K562 (cell line): ENCODE measurements around the gene DTWD2. TPM values are rescaled to one million over a fixed set of nuclear protein-coding genes. Genes with fewer than 3 reads are reported as not detected.

ENCODE experiments used
- ATAC-seq: fragments of 200-7000 bp; cut with Tn5 transposase; 3 replicates; pipeline ENCODE4 v1.9.1; 2020; ENCODE audit warnings: moderate library complexity
- BruUV-seq: library from RNA; stranded (reverse); fragments of 400-500 nt; replicated peaks from 2 replicates; lab custom pipeline; 2021; lab: Mats Ljungman, UMichigan
- CTCF ChIA-PET: fragments of 300-600 bp; formaldehyde crosslinking; extraction: SDS; loops from one replicate; lab custom pipeline; 2021; ENCODE audit warnings: low intra/inter-chr PET ratio; lab: Yijun Ruan, JAX
- POLR2A ChIA-PET: fragments of 300-600, 350-650 bp; sonication (Branson Sonifier 250); formaldehyde crosslinking; extraction: SDS; loops from one replicate; lab custom pipeline; 2021; ENCODE audit warnings: antibody characterized with exemption, inconsistent platforms; lab: Yijun Ruan, JAX
- DNase-seq, 4 experiments: peaks; one replicate each; pipeline versions ENCODE4 v3.0.0 to v3.0.0-alpha.2; 2011 to 2018; ENCODE audit warnings: low spot score in 3 of 4, mixed read lengths in 3 of 4; ENCODE audit errors: extremely low read depth in 1 of 4
- FAIRE-seq: peaks from 2 replicates; lab custom pipeline; 2011; peaks lifted over from hg19 to GRCh38; lab: Jason Lieb, UNC
- H2AFZ ChIP-seq: 2 replicates; pipeline ENCODE4 v1.6.0; 2011; ENCODE audit warnings: low read depth, low read length, control low read depth, inconsistent platforms
- H3K27ac ChIP-seq: fragments of 200-600 bp; 3 replicates; pipeline ENCODE4 v1.8.0; 2011; ENCODE audit warnings: low read depth, mild to moderate bottlenecking, control low read depth, inconsistent platforms, low read length, moderate library complexity, mixed read lengths; ENCODE audit errors: extremely low read depth
- H3K27me3 ChIP-seq, 2 experiments: fragments of 300-600 bp in 1 of 2; 2 replicates in 1 of 2; 3 replicates in 1 of 2; pipeline versions ENCODE4 v1.6.0 to v1.8.0; 2011; ENCODE audit warnings: inconsistent platforms in 2 of 2, low read length in 2 of 2, mild to moderate bottlenecking in 1 of 2, mixed read lengths in 1 of 2, moderate library complexity in 1 of 2; ENCODE audit not compliant: control insufficient read depth in 2 of 2, insufficient read depth in 2 of 2
- H3K36me3 ChIP-seq: fragments of 300-600 bp; 3 replicates; pipeline ENCODE4 v1.8.0; 2011; ENCODE audit warnings: mild to moderate bottlenecking, low read length, inconsistent platforms; ENCODE audit not compliant: control insufficient read depth, insufficient read depth
- H3K4me1 ChIP-seq, 2 experiments: fragments of 200-600 bp in 1 of 2; replicated peaks in 1 of 2; 2 replicates in 1 of 2; 3 replicates in 1 of 2; pipeline versions ENCODE4 v1.5.1 to v1.8.0; 2011; ENCODE audit warnings: inconsistent platforms in 2 of 2, low read length in 2 of 2, mild to moderate bottlenecking in 1 of 2, mixed read lengths in 1 of 2, moderate library complexity in 1 of 2; ENCODE audit not compliant: control insufficient read depth in 2 of 2, insufficient read depth in 2 of 2
- H3K4me2 ChIP-seq: 2 replicates; pipeline ENCODE4 v1.6.1; 2011; ENCODE audit warnings: low read length, control low read depth, inconsistent platforms, mixed read lengths; ENCODE audit not compliant: insufficient read depth
- H3K4me3 ChIP-seq: fragments of 200-600 bp; sonication (generic), shearing (Covaris generic); 2 replicates; pipeline ENCODE4 v1.5.1; 2016; ENCODE audit warnings: control low read depth, inconsistent platforms
- H3K79me2 ChIP-seq: fragments of 200-600 bp; 3 replicates; pipeline ENCODE4 v1.8.0; 2011; ENCODE audit warnings: low read length, inconsistent platforms; ENCODE audit not compliant: control insufficient read depth, insufficient read depth
- H3K9ac ChIP-seq, 2 experiments: 2 replicates each; pipeline versions ENCODE4 v1.6.0 to v1.6.1; 2011; ENCODE audit warnings: low read depth in 2 of 2, low read length in 2 of 2, control low read depth in 1 of 2, inconsistent platforms in 1 of 2, mild to moderate bottlenecking in 1 of 2, mixed read lengths in 1 of 2; ENCODE audit not compliant: insufficient read depth in 1 of 2
- H3K9me1 ChIP-seq: one replicate; pipeline ENCODE4 v1.6.0; 2011; ENCODE audit warnings: inconsistent platforms, mild to moderate bottlenecking, low read length, moderate library complexity; ENCODE audit not compliant: control insufficient read depth, insufficient read depth
- H3K9me3 ChIP-seq: replicated peaks from 2 replicates; pipeline ENCODE4 v1.5.1; 2011; ENCODE audit warnings: low read depth, low read length, inconsistent platforms; ENCODE audit not compliant: control insufficient read depth, insufficient read depth
- H4K20me1 ChIP-seq: replicated peaks from 2 replicates; pipeline ENCODE4 v1.6.1; 2011; ENCODE audit warnings: low read length, inconsistent platforms, mixed read lengths; ENCODE audit not compliant: control insufficient read depth, insufficient read depth
- ATF6 ChIP-seq: sonication (generic); formaldehyde crosslinking; IDR thresholded peaks from 2 replicates; pipeline ENCODE4 v1.4.0; 2020; ENCODE audit warnings: mild to moderate bottlenecking, missing genetic modification reagents
- MEIS2 ChIP-seq: fragments of 450-650 bp; IDR thresholded peaks from 2 replicates; pipeline ENCODE4 v1.6.1; 2014; ENCODE audit warnings: mild to moderate bottlenecking; ENCODE audit not compliant: partially characterized antibody
- WGBS: fragments of 100-300 bp; shearing (Covaris generic); methylation state at CpG from one replicate; pipeline ENCODE4 v1.1.6; 2016; ENCODE audit warnings: low coverage, mixed read lengths; ENCODE audit not compliant: insufficient coverage; ENCODE audit errors: missing lambda C conversion rate; 5-methylcytosine and 5-hydroxymethylcytosine counted together
- in situ Hi-C: fragments of 300-500 bp; cut with MboI; formaldehyde crosslinking; loops from 4 replicates; pipeline ENCODE4 v1.15.0; 2018; ENCODE audit warnings: inconsistent platforms, mixed read lengths
- intact Hi-C: fragments of 100-400 bp; cut with micrococcal nuclease; formaldehyde crosslinking; loops from 2 replicates; pipeline ENCODE4 v1.14.2; 2022
- polyA plus RNA-seq, 8 experiments: library from polyadenylated mRNA; depleted of rRNA in 4 of 8; stranded (reverse) in 5 of 8; unstranded in 3 of 8; fragments of >200 nt; fragmentation: Nextera tagmentation in 2 of 8; fragmentation: Illumina TruSeq in 1 of 8; extraction: Ambion mirVana in 2 of 8; extraction: Trizol in 1 of 8; gene quantifications; 2 replicates each; pipeline versions ENCODE4 v1.2.1 to v1.2.3, GENCODE V29; 2011 to 2014; ENCODE audit warnings: inconsistent platforms in 1 of 8, missing spikeins in 1 of 8
- total RNA-seq, 7 experiments: library from RNA; depleted of rRNA in 6 of 7; stranded (reverse); fragments of >200 nt in 6 of 7; fragmentation: Illumina TruSeq in 2 of 7; extraction: Trizol in 2 of 7; gene quantifications; 2 replicates each; pipeline versions ENCODE4 v1.2.1 to v1.2.3, GENCODE V29; 2011 to 2021; ENCODE audit warnings: low replicate concordance in 1 of 7

DTWD2 gene
- total and polyA plus RNA-seq, 9 of the 15 experiments (the other 6 are each of a cell fraction or from before 2014, with no cell fraction given): 0.99 to 10.8 (median 4.1) TPM

GRCh38 chr5:118844351-118844750 is 144.0 kb downstream of the DTWD2 start:
- H3K9ac ChIP-seq: no peak overlapping the region

More at GRCh38 chr5:118844351-118844750, 144.0 kb downstream of the DTWD2 start:
- peak; percentile 51 for TF ChIP-seq MEIS2
- TF ChIP-seq ATF6 (CRISPR knock-in tag): no peak
- Histone ChIP-seq H3K79me2 (no peaks in the 10 kb centered on the region), H4K20me1 (no peaks in the 10 kb centered on the region), H3K27me3 (no peaks in the 10 kb centered on the region), H3K4me1 (no peaks in the 10 kb centered on the region), H3K9me3 (no peaks in the 10 kb centered on the region), H3K4me2 (no peak overlapping the region), H3K27ac (no peak overlapping the region), H3K9me1 (no peaks in the 10 kb centered on the region), H3K4me3 (no peak overlapping the region), H3K36me3 (no peaks in the 10 kb centered on the region), H2AFZ (no peak overlapping the region)
- 6% methylated on average over 1 of the region's 1 CpG for WGBS
- intact Hi-C loops (no loop called here), in situ Hi-C loops (no loop called here)
- ChIA-PET POLR2A (no interaction called here), CTCF (no interaction called here)
- no TSS peak for BruUV-seq
- FAIRE-seq (no peak), ATAC-seq (no peak), DNase-seq (no peak)
